Measurements from ENCODE around the gene KLHDC8B.
A peak's percentile ranks its signal among the peaks of the same experiment; 100 is the strongest.
"Not testable (repeated sequence)": the region's sequence is repeated elsewhere in the genome, so short reads cannot be mapped to it uniquely, and the experiment has no call there.

Gene KLHDC8B

GRCh38 chr3:49183873-49184272 lies 12.5 kb downstream of the KLHDC8B start:
- no peak for DNase-seq (ENCODE audit: low read depth in 2 of 2)

- DNase-seq (ENCODE audit: low read depth in 2 of 2), result no peak
Observed at GRCh38 chr3:49191741-49192140, 20.3 kb downstream of the KLHDC8B start.

- no peak for DNase-seq (ENCODE audit: low read depth in 2 of 2)
Observed at GRCh38 chr3:49198161-49198560, 26.8 kb downstream of the KLHDC8B start.

- no peak for DNase-seq (ENCODE audit: low read depth in 2 of 2)
Observed at GRCh38 chr3:49198611-49199230, 27.3 kb downstream of the KLHDC8B start.

GRCh38 chr3:49199239-49199899 lies 28.0 kb downstream of the KLHDC8B start:
- DNase-seq (ENCODE audit: low read depth in 2 of 2), result peak in 1 of 2 donors; percentile 5

- DNase-seq (ENCODE audit: low read depth in 2 of 2), result no peak
Observed at GRCh38 chr3:49199900-49200281, 28.5 kb downstream of the KLHDC8B start.

GRCh38 chr3:49213541-49213943 lies 42.1 kb downstream of the KLHDC8B start:
- DNase-seq (ENCODE audit: low read depth in 2 of 2), result no peak

GRCh38 chr3:49213998-49214397 lies 42.6 kb downstream of the KLHDC8B start:
- no peak for DNase-seq (ENCODE audit: low read depth in 2 of 2)

GRCh38 chr3:49216687-49217086 lies 45.3 kb downstream of the KLHDC8B start:
- DNase-seq (ENCODE audit: low read depth in 2 of 2), result not testable (repeated sequence)

- not testable (repeated sequence) for DNase-seq (ENCODE audit: low read depth in 2 of 2)
Observed at GRCh38 chr3:49217108-49217507, 45.7 kb downstream of the KLHDC8B start.

- DNase-seq (ENCODE audit: low read depth in 2 of 2), result no peak
Observed at GRCh38 chr3:49217688-49218470, 46.5 kb downstream of the KLHDC8B start.

- not testable (repeated sequence) for DNase-seq (ENCODE audit: low read depth in 2 of 2)
Observed at GRCh38 chr3:49218471-49218989, 47.1 kb downstream of the KLHDC8B start.

GRCh38 chr3:49219132-49219531 lies 47.7 kb downstream of the KLHDC8B start:
- no peak for DNase-seq (ENCODE audit: low read depth in 2 of 2)

- not testable (repeated sequence) for DNase-seq (ENCODE audit: low read depth in 2 of 2)
Observed at GRCh38 chr3:49220985-49221563, 49.7 kb downstream of the KLHDC8B start.

GRCh38 chr3:49222002-49222401 lies 50.6 kb downstream of the KLHDC8B start:
- no peak for DNase-seq (ENCODE audit: low read depth in 2 of 2)
